Measurements from ENCODE around the gene SPINT3.

DNA sequence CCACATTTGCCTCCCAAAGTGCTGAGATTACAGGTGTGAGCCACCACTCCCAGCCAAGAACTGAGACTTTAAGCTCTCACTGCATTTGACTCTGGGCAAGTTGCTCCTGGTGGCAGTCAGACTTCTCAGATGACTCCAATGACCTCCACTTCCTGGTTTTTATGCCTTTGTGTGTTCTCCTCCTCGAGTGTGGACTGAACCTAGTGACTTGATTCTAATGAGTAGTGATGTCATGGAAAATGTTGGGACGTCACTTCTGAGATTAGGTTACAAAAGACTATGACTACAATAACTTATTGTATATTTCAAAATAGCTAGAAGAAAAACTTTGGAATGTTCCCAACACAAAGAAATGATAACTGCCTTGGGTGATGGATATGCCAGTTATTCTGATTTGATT, 12.0 kb downstream of the SPINT3 start:
- no peak for TF ChIP-seq CTCF (conservative IDR thresholded peaks at IDR 0.05 in 1 of 2, IDR thresholded peaks at IDR 0.05 in 1 of 2; ENCODE audit: extremely low read depth in 1 of 2, insufficient read depth in 1 of 2, low read depth in 1 of 2, low read length in 2 of 2)
- TF ChIP-seq EZH2 (IDR thresholded peaks at IDR 0.05; ENCODE audit: borderline replicate concordance, low read length) = no peak
